8988T (cell line): Measurements from ENCODE around the gene PCDHA8.
"Not testable (repeated sequence)": the region's sequence is repeated elsewhere in the genome, so short reads cannot be mapped to it uniquely, and the experiment has no call there.

ENCODE experiments used
- DNase-seq: peaks from one replicate; pipeline ENCODE4 v3.0.0; 2011

The PCDHA8 gene

DNA sequence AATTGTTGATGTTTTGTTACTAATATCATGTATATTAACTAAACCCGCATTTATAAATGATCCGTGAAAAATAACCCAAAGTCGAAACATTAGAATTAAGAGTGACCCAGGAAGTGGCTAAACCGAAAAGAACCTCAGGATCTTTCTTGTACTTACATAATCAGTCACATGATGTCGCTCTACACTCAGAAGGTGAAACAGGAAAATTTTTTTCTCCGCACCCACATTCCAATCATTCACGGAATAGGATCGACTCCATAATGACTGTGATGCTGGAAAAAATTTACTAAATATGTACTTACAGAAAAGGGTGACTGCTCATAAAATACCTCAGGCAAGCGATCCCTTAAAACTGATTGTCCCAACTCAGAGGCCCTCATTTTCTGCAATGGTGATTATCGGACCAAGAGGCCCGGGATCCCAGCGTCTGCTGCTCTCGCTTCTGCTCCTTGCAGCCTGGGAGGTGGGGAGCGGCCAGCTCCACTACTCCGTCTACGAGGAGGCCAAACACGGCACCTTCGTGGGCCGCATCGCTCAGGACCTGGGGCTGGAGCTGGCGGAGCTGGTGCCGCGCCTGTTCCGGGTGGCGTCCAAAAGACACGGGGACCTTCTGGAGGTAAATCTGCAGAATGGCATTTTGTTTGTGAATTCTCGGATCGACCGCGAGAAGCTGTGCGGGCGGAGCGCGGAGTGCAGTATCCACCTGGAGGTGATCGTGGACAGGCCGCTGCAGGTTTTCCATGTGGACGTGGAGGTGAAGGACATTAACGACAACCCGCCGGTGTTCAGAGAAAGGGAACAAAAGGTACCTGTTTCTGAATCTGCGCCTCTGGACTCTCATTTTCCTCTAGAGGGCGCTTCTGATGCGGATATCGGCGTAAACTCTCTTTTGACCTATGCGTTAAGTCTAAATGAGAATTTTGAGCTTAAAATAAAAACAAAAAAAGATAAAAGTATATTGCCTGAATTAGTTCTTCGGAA, 34.4 kb downstream of the PCDHA8 start, which contains the start of gene PCDHA12:
Gene PCDHA12 (plus strand): TSS at position 224 of the 981 bp plus-strand sequence. CDS start 165 bp downstream, at position 389.
- peak; percentile 46 for DNase-seq

DNA sequence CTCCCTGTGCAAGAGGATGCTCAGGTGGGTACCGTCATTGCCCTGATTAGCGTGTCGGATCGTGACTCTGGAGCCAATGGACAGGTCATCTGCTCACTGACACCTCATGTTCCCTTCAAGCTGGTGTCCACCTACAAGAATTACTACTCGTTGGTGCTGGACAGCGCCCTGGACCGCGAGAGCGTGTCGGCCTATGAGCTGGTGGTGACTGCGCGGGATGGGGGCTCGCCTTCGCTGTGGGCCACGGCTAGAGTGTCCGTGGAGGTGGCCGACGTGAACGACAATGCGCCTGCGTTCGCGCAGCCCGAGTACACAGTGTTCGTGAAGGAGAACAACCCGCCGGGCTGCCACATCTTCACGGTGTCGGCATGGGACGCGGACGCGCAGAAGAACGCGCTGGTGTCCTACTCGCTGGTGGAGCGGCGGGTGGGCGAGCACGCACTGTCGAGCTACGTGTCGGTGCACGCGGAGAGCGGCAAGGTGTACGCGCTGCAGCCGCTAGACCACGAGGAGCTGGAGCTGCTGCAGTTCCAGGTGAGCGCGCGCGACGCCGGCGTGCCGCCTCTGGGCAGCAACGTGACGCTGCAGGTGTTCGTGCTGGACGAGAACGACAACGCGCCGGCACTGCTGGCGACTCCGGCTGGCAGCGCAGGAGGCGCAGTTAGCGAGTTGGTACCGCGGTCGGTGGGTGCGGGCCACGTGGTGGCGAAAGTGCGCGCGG, 35.7 kb downstream of the PCDHA8 start:
- not testable (repeated sequence) for DNase-seq

DNA sequence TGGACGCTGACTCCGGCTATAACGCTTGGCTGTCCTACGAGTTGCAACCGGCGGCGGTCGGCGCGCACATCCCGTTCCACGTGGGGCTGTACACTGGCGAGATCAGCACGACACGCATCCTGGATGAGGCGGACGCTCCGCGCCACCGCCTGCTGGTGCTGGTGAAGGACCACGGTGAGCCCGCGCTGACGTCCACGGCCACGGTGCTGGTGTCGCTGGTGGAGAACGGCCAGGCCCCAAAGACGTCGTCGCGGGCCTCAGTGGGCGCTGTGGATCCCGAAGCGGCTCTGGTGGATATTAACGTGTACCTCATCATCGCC, 36.2 kb downstream of the PCDHA8 start:
- no peak for DNase-seq

DNA sequence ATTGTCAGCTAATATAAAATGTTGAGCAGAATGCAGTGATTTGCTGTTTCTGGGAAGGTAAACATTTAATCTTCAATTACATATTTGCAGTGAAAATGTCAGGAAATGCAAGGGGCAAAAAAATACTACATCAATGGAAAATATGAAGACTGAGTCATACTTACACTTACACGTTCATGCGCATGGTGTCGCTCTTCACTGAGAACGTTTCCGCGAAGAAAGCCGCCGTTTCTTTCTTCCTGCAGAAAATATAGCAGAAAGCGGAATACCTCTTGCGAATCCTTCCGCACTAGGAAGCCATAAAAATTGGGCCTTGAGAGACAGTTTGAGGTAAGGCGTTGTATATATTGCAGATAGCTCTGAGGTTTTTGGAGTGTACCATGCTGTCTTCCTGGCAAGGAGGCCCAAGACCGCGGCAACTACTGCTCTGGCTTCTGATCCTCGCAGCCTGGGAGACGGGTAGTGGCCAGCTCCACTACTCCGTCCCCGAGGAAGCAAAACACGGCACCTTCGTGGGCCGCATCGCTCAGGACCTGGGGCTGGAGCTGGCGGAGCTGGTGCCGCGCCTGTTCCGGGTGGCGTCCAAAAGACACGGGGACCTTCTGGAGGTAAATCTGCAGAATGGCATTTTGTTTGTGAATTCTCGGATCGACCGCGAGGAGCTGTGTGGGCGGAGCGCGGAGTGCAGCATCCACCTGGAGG, 41.1 kb downstream of the PCDHA8 start, which contains the start of gene PCDHA13:
Gene PCDHA13 (plus strand): TSS at position 236 of the 702 bp plus-strand sequence. CDS start 145 bp downstream, at position 381.
- no peak for DNase-seq

DNA sequence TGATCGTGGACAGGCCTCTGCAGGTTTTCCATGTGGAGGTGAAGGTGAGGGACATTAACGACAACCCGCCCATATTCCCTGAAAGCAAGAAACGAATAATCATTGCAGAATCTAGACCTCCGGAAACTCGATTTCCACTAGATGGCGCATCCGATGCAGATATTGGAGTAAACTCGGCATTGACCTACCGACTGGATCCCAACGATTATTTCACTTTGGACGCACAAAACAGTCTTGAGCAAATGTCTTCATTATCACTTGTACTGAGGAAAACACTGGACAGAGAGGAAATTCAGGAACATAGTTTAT, 41.6 kb downstream of the PCDHA8 start:
- peak; percentile 80 for DNase-seq

DNA sequence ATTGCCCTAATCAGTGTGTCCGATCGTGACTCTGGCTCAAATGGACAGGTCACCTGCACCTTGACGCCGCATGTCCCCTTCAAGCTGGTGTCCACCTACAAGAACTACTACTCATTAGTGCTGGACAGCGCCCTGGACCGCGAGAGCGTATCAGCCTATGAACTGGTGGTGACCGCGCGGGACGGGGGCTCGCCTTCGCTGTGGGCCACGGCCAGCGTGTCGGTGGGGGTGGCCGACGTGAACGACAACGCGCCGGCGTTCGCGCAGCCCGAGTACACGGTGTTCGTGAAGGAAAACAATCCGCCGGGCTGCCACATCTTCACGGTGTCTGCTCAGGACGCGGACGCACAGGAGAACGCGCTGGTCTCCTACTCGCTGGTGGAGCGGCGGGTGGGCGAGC, 42.4 kb downstream of the PCDHA8 start:
- no peak for DNase-seq

DNA sequence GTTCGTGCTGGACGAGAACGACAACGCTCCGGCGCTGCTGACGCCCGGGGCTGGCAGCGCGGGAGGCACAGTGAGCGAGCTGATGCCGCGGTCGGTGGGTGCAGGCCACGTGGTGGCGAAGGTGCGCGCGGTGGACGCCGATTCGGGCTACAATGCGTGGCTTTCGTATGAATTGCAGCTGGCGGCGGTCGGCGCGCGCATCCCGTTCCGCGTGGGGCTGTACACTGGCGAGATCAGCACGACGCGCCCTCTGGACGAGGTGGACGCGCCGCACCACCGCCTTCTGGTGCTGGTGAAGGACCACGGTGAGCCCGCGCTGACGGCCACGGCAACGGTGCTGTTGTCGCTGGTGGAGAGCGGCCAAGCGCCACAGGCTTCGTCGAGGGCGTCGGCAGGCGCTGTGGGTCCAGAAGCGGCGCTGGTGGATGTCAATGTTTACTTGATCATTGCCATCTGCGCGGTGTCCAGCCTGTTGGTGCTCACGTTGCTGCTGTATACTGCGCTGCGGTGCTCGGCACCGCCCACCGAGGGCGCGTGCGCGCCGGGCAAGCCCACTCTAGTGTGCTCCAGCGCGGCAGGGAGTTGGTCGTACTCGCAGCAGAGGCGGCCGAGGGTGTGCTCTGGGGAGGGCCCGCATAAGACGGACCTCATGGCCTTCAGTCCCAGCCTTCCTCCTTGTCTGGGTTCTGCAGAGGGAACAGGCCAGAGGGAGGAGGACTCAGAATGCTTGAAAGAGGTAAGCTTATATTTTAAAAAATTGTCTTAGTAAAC, 43.1 kb downstream of the PCDHA8 start:
- no peak for DNase-seq
